ENCODE results near the gene RNASE8. TPM values are rescaled to one million over a fixed set of nuclear protein-coding genes. Genes with fewer than 3 reads are reported as not detected.

The RNASE8 gene
- total RNA-seq, 4 donors from 2014 or later: not detected

GRCh38 chr14:21102521-21103410 is 45.1 kb downstream of the RNASE8 start:
- TF ChIP-seq CTCF (IDR thresholded peaks at IDR 0.05 in 4 of 5, conservative IDR thresholded peaks at IDR 0.05 in 1 of 5) (no peak), POLR2A (IDR thresholded peaks at IDR 0.05) (no peak)
- intact Hi-C loops (cut with DNase I; ENCODE audit: low total_unique reads): loop anchor here (10.0 kb wide), 1 partner anchor 758 kb away; the partner anchor contains the start of gene PARP2
- H3K27ac ChIP-seq: peak overlapping the region; percentile 97 to 99 (median 98)
- H3K27me3 ChIP-seq: no peaks in the 10 kb centered on the region
- no peaks in the 10 kb centered on the region for H3K36me3 ChIP-seq
- peak overlapping the region; percentile 74 to 86 (median 82) for H3K4me3 ChIP-seq
- no peak for DNase-seq
- no peak for ATAC-seq
- peaks cover 42% of the 10 kb centered on the region in 2 donors for H3K4me1 ChIP-seq
- H3K9me3 ChIP-seq: no peaks in the 10 kb centered on the region
- in situ Hi-C loops (cut with MboI; ENCODE audit: low sequenced_read_pairs in 4 of 4): loop anchor here (5.0 to 25.0 kb wide), 5 partner anchors 35 to 415 kb away; partner anchors contain the start of genes ANG (in 2 of the 4) and RNASE4 (in 2 of the 4)

GRCh38 chr14:21103411-21103709 is 45.7 kb downstream of the RNASE8 start:
- Histone ChIP-seq H3K27me3 (no peaks in the 10 kb centered on the region), H3K4me3 (peak overlapping the region; percentile 74 to 86 (median 82)), H3K36me3 (no peaks in the 10 kb centered on the region), H3K9me3 (no peaks in the 10 kb centered on the region), H3K27ac (peak overlapping the region; percentile 97 to 99 (median 98)), H3K4me1 (peaks cover 42% of the 10 kb centered on the region in 2 donors)
- ATAC-seq (no peak), DNase-seq (no peak)
- intact Hi-C loops (cut with DNase I; ENCODE audit: low total_unique reads) (loop anchor here (10.0 kb wide), 1 partner anchor 759 kb away; the partner anchor contains the start of gene PARP2), in situ Hi-C loops (cut with MboI; ENCODE audit: low sequenced_read_pairs in 4 of 4) (loop anchor here (5.0 to 25.0 kb wide), 5 partner anchors 36 to 416 kb away; partner anchors contain the start of genes ANG (in 2 of the 4) and RNASE4 (in 2 of the 4))
- TF ChIP-seq POLR2A (IDR thresholded peaks at IDR 0.05): no peak
- no peak for TF ChIP-seq CTCF (IDR thresholded peaks at IDR 0.05 in 4 of 5, conservative IDR thresholded peaks at IDR 0.05 in 1 of 5)

GRCh38 chr14:21103710-21104447 is 46.3 kb downstream of the RNASE8 start:
- Histone ChIP-seq H3K9me3 (no peaks in the 10 kb centered on the region), H3K36me3 (no peaks in the 10 kb centered on the region), H3K27ac (peak overlapping the region; percentile 97 to 99 (median 98)), H3K27me3 (no peaks in the 10 kb centered on the region), H3K4me1 (peaks cover 40 to 41% of the 10 kb centered on the region in 2 donors), H3K4me3 (peak overlapping the region; percentile 74 to 86 (median 82))
- TF ChIP-seq CTCF (IDR thresholded peaks at IDR 0.05 in 4 of 5, conservative IDR thresholded peaks at IDR 0.05 in 1 of 5): peak; percentile 77 to 87 (median 84)
- peak; percentile 88 to 92 for TF ChIP-seq POLR2A (IDR thresholded peaks at IDR 0.05)
- intact Hi-C loops (cut with DNase I; ENCODE audit: low total_unique reads) (loop anchor here (1.0 to 10.0 kb wide), 6 partner anchors 12 to 759 kb away; partner anchors contain the start of genes ARHGEF40, HNRNPC and PARP2), in situ Hi-C loops (cut with MboI; ENCODE audit: low sequenced_read_pairs in 4 of 4) (loop anchor here (5.0 to 25.0 kb wide), 5 partner anchors 37 to 417 kb away; partner anchors contain the start of genes ANG (in 2 of the 4) and RNASE4 (in 2 of the 4))
- peak; percentile 95 for DNase-seq
- ATAC-seq: peak; percentile 87 to 92

- no peaks in the 10 kb centered on the region for H3K36me3 ChIP-seq
- in situ Hi-C loops (cut with MboI; ENCODE audit: low sequenced_read_pairs in 4 of 4): loop anchor here (5.0 to 25.0 kb wide), 5 partner anchors 37 to 417 kb away; partner anchors contain the start of genes ANG (in 2 of the 4) and RNASE4 (in 2 of the 4)
- peak overlapping the region; percentile 74 to 86 (median 82) for H3K4me3 ChIP-seq
- TF ChIP-seq POLR2A (IDR thresholded peaks at IDR 0.05) (no peak), CTCF (IDR thresholded peaks at IDR 0.05 in 4 of 5, conservative IDR thresholded peaks at IDR 0.05 in 1 of 5) (peak; percentile 95 to 99 (median 97))
- peaks cover 34% of the 10 kb centered on the region in 2 donors for H3K4me1 ChIP-seq
- H3K27me3 ChIP-seq: no peaks in the 10 kb centered on the region
- DNase-seq (peak; percentile 63 to 81), ATAC-seq (peak; percentile 72 to 73)
- intact Hi-C loops (cut with DNase I; ENCODE audit: low total_unique reads): loop anchor here (1.0 to 10.0 kb wide), 8 partner anchors 12 to 760 kb away; partner anchors contain the start of genes ARHGEF40, HNRNPC and PARP2
- no peaks in the 10 kb centered on the region for H3K9me3 ChIP-seq
- H3K27ac ChIP-seq: peak overlapping the region; percentile 97 to 99 (median 98)
Measured at GRCh38 chr14:21104448-21105060, 46.9 kb downstream of the RNASE8 start.
